ENCODE data around the gene DUSP8.

The DUSP8 gene

GRCh38 chr11:1556278-1556902, 15.7 kb downstream of the DUSP8 start:
- Histone ChIP-seq H3K4me3 (ENCODE audit: low read depth, low read length) (no peak overlapping the region), H3K27ac (ENCODE audit: extremely low read depth, low read depth, low read length) (no peak overlapping the region), H3K9me3 (ENCODE audit: control insufficient read depth, insufficient read depth, low read depth, low read length) (no peaks in the 10 kb centered on the region), H3K4me1 (ENCODE audit: control insufficient read depth, insufficient read depth, low read length) (no peaks in the 10 kb centered on the region), H3K36me3 (ENCODE audit: control insufficient read depth in 2 of 2, insufficient read depth in 1 of 2, low read length in 2 of 2) (peaks cover 0 to 39% of the 10 kb centered on the region in 2 experiments; a peak in 1 of 3 replicates)
- ChIA-PET POLR2A (interaction anchor here (1.1 kb wide), 1 partner anchor 10 kb away, joined by 3 read pairs; no protein-coding TSS in a partner anchor), CTCF (interaction anchor here (0.8 to 1.5 kb wide), 4 partner anchors 10 to 71 kb away, joined by 3 to 8 read pairs (median 4); no protein-coding TSS in a partner anchor)
- TF ChIP-seq ZNF341 (tag by site-specific recombination; IDR thresholded peaks at IDR 0.05; ENCODE audit: low read depth) (no peak), ZNF837 (tag by site-specific recombination; IDR thresholded peaks at IDR 0.05) (no peak), ZNF10 (tag by site-specific recombination; IDR thresholded peaks at IDR 0.05) (no peak), ZNF433 (tag by site-specific recombination; IDR thresholded peaks at IDR 0.05; ENCODE audit: low read depth) (no peak), ZNF19 (tag by site-specific recombination; IDR thresholded peaks at IDR 0.05; ENCODE audit: low read depth) (no peak), ZNF398 (tag by site-specific recombination; IDR thresholded peaks at IDR 0.05) (no peak), ZNF785 (tag by site-specific recombination; IDR thresholded peaks at IDR 0.05) (no peak), ZNF548 (tag by site-specific recombination; IDR thresholded peaks at IDR 0.05) (no peak), ZNF394 (tag by site-specific recombination; IDR thresholded peaks at IDR 0.05; ENCODE audit: borderline replicate concordance) (no peak), ZNF658 (tag by site-specific recombination; IDR thresholded peaks at IDR 0.05) (no peak), ZSCAN30 (tag by site-specific recombination; IDR thresholded peaks at IDR 0.05) (no peak), ZNF223 (tag by site-specific recombination; IDR thresholded peaks at IDR 0.05) (no peak), GLI4 (tag by site-specific recombination; IDR thresholded peaks at IDR 0.05) (no peak), BCL11A (tag by site-specific recombination; IDR thresholded peaks at IDR 0.05; ENCODE audit: low read depth) (no peak), ZBTB26 (tag by site-specific recombination; optimal IDR thresholded peaks at IDR 0.05) (no peak), BCL6B (tag by site-specific recombination; IDR thresholded peaks at IDR 0.05) (no peak)
- TF ChIP-seq, protein P1, sequence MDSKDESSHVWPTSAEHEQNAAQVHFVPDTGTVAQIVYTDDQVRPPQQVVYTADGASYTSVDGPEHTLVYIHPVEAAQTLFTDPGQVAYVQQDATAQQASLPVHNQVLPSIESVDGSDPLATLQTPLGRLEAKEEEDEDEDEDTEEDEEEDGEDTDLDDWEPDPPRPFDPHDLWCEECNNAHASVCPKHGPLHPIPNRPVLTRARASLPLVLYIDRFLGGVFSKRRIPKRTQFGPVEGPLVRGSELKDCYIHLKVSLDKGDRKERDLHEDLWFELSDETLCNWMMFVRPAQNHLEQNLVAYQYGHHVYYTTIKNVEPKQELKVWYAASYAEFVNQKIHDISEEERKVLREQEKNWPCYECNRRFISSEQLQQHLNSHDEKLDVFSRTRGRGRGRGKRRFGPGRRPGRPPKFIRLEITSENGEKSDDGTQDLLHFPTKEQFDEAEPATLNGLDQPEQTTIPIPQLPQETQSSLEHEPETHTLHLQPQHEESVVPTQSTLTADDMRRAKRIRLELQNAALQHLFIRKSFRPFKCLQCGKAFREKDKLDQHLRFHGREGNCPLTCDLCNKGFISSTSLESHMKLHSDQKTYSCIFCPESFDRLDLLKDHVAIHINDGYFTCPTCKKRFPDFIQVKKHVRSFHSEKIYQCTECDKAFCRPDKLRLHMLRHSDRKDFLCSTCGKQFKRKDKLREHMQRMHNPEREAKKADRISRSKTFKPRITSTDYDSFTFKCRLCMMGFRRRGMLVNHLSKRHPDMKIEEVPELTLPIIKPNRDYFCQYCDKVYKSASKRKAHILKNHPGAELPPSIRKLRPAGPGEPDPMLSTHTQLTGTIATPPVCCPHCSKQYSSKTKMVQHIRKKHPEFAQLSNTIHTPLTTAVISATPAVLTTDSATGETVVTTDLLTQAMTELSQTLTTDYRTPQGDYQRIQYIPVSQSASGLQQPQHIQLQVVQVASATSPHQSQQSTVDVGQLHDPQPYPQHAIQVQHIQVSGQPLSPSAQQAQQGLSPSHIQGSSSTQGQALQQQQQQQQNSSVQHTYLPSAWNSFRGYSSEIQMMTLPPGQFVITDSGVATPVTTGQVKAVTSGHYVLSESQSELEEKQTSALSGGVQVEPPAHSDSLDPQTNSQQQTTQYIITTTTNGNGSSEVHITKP (tag by site-specific recombination; IDR thresholded peaks at IDR 0.05): no peak
- TF ChIP-seq, protein P2, sequence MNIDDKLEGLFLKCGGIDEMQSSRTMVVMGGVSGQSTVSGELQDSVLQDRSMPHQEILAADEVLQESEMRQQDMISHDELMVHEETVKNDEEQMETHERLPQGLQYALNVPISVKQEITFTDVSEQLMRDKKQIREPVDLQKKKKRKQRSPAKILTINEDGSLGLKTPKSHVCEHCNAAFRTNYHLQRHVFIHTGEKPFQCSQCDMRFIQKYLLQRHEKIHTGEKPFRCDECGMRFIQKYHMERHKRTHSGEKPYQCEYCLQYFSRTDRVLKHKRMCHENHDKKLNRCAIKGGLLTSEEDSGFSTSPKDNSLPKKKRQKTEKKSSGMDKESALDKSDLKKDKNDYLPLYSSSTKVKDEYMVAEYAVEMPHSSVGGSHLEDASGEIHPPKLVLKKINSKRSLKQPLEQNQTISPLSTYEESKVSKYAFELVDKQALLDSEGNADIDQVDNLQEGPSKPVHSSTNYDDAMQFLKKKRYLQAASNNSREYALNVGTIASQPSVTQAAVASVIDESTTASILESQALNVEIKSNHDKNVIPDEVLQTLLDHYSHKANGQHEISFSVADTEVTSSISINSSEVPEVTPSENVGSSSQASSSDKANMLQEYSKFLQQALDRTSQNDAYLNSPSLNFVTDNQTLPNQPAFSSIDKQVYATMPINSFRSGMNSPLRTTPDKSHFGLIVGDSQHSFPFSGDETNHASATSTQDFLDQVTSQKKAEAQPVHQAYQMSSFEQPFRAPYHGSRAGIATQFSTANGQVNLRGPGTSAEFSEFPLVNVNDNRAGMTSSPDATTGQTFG (tag by site-specific recombination; IDR thresholded peaks at IDR 0.05; ENCODE audit: borderline replicate concordance): no peak
- TF ChIP-seq, protein P3, sequence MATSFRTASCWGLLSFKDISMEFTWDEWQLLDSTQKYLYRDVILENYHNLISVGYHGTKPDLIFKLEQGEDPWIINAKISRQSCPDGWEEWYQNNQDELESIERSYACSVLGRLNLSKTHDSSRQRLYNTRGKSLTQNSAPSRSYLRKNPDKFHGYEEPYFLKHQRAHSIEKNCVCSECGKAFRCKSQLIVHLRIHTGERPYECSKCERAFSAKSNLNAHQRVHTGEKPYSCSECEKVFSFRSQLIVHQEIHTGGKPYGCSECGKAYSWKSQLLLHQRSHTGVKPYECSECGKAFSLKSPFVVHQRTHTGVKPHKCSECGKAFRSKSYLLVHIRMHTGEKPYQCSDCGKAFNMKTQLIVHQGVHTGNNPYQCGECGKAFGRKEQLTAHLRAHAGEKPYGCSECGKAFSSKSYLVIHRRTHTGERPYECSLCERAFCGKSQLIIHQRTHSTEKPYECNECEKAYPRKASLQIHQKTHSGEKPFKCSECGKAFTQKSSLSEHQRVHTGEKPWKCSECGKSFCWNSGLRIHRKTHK (tag by site-specific recombination; IDR thresholded peaks at IDR 0.05): no peak
